Smooth muscle cell of the brain vasculature (primary cell): ENCODE data around the gene SLC23A1.
"Not testable (repeated sequence)": the region's sequence is repeated elsewhere in the genome, so short reads cannot be mapped to it uniquely, and the experiment has no call there.

ENCODE experiments used
- DNase-seq: peaks from one replicate; pipeline ENCODE4 v3.0.0-alpha.2; 2012; ENCODE audit warnings: low read depth, low spot score

Gene SLC23A1

DNA sequence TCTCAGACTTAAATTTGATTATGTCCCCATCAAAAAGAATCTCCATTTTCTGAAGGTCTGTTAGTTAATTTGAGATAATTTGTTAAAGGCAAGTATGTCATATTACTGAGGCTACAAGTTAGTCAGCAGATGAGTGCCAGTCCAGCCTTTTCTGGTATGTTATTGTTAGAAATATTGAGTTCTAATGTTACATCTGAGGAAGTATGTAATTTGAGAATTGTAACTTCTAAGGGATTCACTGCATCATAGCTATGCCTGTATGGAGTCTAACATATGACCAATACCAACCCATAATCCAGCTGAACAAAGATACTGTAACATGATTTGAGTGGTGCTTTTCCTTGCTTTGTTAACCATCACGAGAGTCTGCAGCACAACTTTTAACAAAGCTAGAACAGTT is 13.9 kb downstream of the SLC23A1 start:
- peak; percentile 40 for DNase-seq

DNA sequence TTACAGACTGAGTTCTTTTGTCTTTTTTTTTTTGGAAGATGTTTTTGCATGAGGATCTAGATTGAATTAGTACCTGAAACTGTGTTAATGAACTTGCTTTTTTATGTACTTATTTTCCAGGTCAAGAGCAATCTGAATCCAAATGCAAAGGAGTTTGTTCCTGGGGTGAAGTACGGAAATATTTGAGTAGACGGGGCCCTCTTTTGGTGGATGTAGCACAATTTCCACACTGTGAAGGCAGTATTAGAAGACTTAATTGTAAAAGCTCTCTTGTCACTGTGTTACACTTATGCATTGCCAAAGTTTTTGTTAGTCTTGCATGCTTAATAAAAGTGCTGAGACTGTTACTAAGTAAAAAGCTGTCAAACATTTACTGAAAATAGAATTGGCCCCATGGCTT is 14.5 kb downstream of the SLC23A1 start:
- no peak for DNase-seq

DNA sequence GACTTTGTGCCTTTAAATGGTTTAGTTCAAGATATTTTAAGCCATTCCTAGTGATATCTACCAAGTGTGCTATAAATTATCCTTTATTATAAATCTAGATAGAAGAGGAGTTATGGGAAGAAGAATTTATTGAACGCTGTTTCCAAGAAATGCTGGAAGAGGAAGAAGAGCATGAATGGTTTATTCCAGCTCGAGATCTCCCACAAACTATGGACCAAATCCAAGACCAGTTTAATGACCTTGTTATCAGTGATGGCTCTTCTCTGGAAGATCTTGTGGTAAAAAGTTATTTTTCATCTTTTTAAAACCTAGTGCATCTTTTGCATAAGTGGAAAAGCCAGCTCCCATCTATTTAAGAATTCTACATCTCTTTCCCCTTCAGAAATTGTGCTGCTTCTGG is 18.6 kb downstream of the SLC23A1 start:
- no peak for DNase-seq

DNA sequence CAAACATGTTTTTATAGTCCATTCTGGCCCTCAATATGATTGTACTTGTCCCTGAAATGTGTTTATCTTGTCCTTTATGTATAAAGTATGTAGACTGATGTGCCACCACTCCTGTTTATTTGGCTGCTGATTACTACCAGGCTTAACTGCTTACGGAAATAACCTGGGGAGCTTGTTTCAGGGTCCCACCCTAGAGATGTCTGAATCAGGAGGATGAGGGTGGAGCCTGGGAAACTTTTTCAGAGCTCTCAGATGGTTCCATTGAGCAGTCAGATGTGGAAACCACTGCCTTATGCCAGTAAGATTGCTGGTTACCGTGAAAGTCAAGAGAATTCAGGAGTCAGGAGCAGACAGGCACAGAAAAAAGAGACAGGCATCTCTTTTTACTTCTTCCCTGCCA is 19.2 kb downstream of the SLC23A1 start:
- no peak for DNase-seq

DNA sequence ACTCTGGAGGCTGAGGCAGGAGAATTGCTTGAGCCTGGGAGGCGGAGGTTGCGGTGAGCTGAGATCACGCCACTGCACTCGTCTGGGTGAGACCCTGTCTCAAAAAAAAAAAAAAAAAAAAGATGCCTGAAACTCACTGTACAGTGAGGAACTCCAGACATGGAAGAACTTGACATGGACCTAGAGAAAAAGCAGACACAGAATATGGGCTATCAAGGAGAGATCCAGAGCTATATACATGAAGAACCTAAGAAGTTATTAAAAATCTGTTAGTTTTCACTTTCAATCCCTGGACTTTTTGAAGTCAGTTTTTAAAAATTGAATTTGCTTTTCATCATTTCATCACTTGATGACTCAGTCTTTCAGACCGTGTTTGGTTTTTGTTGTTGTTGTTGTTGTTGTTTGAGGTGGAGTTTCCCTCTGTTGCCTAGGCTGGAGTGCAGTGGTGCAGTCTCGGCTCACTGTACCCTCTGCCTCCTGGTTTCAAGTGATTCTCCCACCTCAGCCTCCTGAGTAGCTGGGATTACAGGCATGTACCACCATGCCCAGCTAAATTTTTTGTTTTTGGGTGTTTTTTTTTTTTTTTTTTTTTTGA is 21.2 kb downstream of the SLC23A1 start:
- DNase-seq: no peak

DNA sequence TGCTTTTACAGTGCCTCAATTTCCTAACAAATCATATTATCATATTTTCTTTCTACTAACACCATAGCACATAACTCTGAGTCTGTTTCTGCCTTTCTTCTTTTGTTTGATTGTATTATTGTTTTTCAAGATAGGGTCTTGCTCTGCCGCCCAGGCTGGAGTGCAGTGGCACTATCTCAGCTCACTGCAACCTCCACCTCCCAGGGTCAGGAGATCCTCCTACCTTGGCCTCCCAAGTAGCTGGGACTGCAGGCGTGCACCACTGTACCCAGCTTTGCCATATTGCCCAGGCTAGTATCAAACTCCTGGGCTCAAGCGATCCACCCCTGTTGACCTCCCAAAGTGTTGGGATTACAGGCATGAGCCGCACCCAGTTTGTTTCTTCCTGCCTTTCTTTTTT is 22.7 kb downstream of the SLC23A1 start:
- no peak for DNase-seq

DNA sequence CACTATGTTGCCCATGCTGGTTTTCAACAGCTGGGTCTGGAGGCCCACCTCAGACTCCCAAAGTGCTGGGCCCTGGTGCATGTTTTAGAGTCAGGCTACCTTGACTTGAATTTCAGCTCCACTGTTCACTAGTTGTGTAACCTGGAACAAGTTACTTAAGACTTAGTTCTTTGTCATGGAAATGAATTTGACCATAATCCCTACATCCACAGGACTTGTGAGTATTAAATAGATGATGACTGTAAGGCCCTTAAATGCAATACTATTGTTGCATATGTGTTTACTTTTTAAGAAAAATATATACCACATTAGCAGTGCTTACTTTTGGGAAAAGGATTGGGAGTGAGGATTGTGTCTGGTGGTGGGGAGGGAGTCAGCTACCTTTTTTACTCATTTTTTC is 25.0 kb downstream of the SLC23A1 start:
- no peak for DNase-seq

DNA sequence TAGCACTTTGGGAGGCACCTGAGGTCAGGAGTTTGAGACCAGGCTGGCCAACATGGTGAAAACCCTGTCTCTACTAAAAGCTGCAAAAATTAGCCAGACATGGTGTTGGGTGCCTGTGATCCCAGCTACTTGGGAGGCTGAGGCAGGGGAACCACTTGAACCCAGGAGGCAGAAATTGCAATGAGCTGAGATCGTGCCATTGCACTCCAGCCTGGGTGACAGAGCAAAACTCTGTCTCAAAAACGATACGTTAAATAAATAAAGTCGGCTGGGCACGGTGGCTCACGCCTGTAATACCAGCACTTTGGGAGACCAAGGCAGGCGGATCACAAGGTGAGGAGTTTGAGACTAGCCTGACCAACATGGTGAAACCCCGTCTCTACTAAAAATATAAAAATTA is 27.2 kb downstream of the SLC23A1 start:
- DNase-seq: not testable (repeated sequence)

DNA sequence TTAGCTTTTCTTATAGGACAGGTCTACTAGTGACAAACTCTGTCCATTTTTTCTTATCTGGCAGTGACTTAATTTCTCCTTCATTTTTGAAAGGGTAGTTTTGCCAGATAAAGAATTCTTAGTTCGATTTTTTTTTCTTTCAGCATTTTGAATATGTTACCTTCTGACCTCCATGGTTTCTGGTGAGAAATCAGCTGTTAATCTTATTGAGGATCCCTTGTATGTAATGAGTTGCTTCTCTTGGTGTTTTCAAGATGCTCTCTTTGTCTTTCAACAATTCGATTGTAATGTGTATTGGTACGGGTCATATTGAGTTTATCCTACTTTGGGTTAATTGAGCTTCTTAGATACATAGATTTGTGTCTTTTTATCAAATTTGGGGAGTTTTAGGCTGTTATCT is 28.9 kb downstream of the SLC23A1 start:
- DNase-seq: no peak

DNA sequence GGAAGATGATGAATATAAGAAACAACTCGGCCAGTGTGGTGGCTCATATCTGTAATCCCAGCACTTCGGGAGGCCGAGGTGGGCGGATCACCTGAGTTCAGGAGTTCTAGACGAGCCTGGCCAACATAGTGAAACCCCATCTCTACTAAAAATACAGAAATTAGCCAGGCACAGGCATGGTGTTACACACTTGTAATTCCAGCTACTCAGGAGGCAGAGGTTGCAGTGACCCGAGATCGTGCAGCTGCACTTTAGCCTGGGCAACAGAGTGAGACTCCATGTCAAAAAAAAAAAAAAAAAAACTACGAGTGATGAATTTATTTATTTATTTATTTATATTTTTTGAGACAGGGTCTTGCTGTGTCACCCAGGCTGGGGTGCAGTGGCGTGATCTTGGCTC is 35.2 kb downstream of the SLC23A1 start:
- DNase-seq: not testable (repeated sequence)

DNA sequence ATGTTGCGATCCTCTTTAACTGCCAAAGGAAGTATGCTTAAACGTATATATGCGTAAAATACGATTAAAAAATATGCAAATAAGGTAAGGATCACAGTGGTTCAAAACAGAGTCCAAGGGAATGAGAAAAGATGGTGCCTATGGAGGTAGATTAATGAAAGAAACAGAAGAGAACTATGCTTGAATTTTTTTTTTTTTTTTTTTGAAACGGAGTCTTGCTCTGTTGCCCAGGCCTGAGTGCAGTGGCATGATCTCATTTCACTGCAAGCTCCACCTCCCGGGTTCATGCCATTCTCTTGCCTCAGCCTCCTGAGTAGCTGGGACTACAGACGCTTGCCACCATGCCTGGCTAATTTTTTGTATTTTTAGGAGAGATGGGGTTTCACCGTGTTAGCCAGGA is 37.7 kb downstream of the SLC23A1 start:
- DNase-seq: not testable (repeated sequence)

DNA sequence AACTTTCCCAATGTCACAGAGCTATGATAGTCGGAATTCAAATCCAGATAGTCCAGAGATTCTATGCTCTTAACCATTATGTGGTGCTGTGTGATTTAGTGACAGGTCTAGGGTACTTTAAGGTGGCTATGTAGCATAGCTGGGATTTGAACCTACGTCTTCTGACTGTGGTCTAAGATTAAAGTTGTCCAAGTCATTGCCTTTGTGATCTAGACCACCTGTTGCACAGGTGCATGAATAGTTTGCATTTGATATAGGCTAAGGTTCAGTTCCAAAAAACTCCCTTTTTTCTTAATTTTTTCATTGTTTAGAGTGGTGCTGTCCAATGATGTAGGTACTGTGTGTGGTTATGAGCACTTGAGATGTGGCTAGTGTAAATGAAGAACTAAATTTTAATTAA is 38.9 kb downstream of the SLC23A1 start:
- DNase-seq: no peak

DNA sequence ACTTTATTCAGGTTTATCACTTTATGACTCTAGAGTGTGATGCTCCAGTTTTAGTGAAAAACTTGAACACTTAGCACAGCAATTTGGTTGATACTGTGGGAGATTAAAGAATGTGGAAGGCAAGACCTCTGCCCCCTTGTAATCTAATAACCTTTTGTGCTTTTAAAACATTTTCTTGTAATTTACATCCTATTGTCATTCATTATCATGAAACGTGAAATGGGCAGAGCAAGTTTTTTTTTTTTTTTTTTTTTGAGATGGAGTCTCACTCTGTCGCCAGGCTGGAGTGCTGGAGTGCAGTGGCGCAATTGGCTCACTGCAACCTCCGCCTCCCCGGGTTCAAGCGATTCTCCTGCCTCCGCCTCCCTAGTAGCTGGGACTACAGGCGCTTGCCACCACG is 39.6 kb downstream of the SLC23A1 start:
- DNase-seq: no peak

DNA sequence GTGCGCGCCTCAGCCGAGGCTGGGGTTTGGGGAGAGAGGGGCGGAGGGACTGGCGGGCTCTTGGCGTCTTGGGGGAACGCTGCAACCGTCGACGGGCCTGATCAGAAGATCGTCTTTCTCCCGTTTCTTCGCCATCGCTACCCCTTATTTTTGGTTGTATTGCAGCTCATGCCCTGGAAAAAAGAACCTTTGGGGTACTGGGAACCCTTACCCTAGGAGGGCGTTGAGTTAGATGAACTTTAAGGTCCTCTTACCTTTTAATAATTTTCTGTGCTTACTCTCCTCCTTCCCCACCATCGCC is 40.7 kb downstream of the SLC23A1 start:
- no peak for DNase-seq

DNA sequence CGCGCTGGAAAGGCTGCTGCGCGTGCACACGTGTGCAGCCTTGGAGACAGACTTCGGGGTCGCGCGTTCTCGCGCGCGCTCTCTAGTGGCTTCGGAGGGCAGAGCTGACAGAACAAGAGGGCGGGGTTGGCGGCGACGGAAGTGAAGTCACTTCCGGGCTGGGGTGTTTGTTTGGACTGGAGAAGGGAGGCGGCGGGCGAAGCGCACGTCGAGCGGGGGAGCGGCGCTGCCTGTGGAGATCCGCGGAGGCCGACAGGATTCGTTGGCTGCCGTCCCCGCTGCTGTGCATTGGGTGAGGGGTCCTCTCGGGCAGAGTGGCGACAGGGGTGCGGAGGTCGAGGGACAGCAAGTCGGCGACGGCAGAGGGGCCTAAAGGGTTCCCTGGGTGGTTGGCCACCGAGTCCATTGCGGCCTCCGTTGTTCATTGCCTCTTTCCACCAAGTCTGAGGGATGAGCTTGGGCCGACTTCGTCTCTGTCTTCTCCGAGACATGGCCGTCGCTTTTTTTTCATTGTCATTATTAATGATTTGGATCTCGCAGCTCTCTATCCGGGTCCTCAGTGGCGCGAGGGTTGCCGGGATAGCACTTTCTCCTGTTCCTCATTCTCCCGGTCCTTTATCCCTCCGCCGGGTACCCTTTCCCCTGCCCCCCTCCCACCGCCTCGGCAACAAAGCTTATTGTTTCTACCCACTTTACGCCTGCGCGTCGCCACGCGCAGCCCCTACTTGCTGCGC is 41.2 kb downstream of the SLC23A1 start, which contains the start of gene PAIP2:
PAIP2 (plus strand) TSS at position 166 of the 734 bp plus-strand sequence. CDS start 21,931 bp downstream, outside the sequence.
- peak; percentile 97 for DNase-seq

DNA sequence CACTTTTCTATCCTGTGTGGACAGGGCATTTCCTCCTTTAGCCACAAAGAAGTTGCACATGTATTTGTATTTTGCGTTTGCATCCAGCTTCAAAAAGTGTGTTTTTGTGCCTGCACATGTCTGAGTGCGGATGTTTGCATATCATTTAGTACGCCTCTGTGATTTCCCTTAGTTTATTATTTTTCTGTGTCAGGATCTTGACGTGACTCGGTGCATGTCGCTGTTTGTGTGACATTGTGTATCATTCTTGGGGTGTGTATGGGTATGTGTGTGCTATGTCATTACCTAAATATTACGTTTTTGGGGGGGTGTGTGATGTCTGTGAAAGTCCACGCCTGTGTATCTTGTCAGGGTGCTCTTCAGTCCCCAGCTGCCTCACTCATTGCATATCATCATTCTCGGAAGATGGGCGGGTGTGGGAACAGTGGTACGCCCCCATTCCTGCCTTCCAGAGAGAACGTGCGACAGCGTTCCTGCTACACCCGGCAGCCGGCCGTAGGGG is 41.9 kb downstream of the SLC23A1 start:
- DNase-seq: no peak

DNA sequence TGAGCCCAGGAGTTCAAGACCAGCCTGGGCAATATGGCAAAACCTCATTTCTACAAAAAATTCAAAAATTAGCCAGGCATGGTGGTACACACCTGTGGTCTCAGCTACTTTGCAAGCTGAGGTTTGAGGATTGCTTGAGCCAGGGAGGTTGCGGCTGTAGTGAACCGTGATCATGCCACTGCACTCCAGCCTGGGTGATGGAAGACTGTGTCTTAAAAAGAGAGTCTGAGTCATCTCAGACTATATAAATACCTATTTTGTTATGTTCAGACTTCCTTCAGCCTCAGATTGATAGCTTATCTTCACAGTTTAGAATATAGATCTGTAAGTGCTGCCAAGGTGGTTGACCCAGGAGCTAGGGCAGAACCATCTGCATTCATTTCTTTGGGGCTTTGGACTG is 43.0 kb downstream of the SLC23A1 start:
- DNase-seq: no peak

DNA sequence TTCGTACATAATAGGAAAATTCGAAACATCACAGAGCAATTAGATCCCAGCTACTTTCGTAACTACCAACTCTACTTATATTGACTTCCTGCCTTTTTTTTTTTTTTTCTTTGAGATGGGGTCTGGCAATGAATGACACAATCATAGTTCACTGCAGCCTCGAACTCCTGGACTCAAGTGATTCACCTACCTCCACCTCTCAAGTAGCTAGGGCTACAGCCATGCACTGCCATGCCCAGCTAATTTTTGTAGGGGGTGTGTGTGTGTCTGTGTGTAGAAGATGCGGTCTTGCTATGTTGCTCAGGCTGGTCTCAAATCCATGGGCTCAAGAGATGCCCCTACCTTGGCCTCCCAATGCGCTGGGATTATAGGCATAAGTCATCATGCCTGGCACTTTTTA is 47.3 kb downstream of the SLC23A1 start:
- no peak for DNase-seq
